HepG2 (cell line): ENCODE measurements around the gene PYGO2. TPM values are rescaled to one million over a fixed set of nuclear protein-coding genes. Genes with fewer than 3 reads are reported as not detected.

Experiments
- AHDC1 ChIP-seq: sonication (generic); formaldehyde crosslinking; IDR thresholded peaks from 2 replicates; pipeline ENCODE4 v1.5.1; 2020; ENCODE audit warnings: mild to moderate bottlenecking, missing genetic modification reagents, borderline replicate concordance
- BCLAF1 ChIP-seq: fragments of 450-650 bp; IDR thresholded peaks from 2 replicates; pipeline ENCODE4 v1.6.1; 2017; ENCODE audit warnings: mild to moderate bottlenecking
- CC2D1A ChIP-seq: sonication (generic); formaldehyde crosslinking; IDR thresholded peaks from 2 replicates; pipeline ENCODE4 v1.8.1; 2023; ENCODE audit warnings: mild to moderate bottlenecking, missing genetic modification reagents
- JUND ChIP-seq: sonication (generic); formaldehyde crosslinking; IDR thresholded peaks from 2 replicates; pipeline ENCODE4 v1.8.0; 2022; ENCODE audit warnings: mild to moderate bottlenecking, missing genetic modification reagents
- MXD1 ChIP-seq: sonication (generic); formaldehyde crosslinking; IDR thresholded peaks from 2 replicates; pipeline ENCODE4 v1.4.0; 2020; ENCODE audit warnings: mild to moderate bottlenecking, missing genetic modification reagents
- NPAS2 ChIP-seq: sonication (generic); formaldehyde crosslinking; IDR thresholded peaks from 2 replicates; pipeline ENCODE4 v1.8.0; 2022; ENCODE audit warnings: mild to moderate bottlenecking, missing genetic modification reagents, borderline replicate concordance
- SIN3A ChIP-seq: IDR thresholded peaks from 2 replicates; pipeline ENCODE4 v1.6.1; 2011; ENCODE audit warnings: low read depth, mild to moderate bottlenecking, control low read depth, low read length, borderline replicate concordance
- TMF1 ChIP-seq: sonication (generic); formaldehyde crosslinking; IDR thresholded peaks from 2 replicates; pipeline ENCODE4 v1.8.1; 2022; ENCODE audit warnings: low read depth, missing genetic modification reagents
- ZNF44 ChIP-seq: sonication (generic); formaldehyde crosslinking; IDR thresholded peaks from 2 replicates; pipeline ENCODE4 v1.5.1; 2020; ENCODE audit warnings: mild to moderate bottlenecking, missing genetic modification reagents
- ZNF652 ChIP-seq: IDR thresholded peaks from 2 replicates; pipeline ENCODE4 v1.6.1; 2016; ENCODE audit warnings: low read depth, borderline replicate concordance
- ZNF674 ChIP-seq: sonication (generic); formaldehyde crosslinking; IDR thresholded peaks from 2 replicates; pipeline ENCODE4 v1.5.0; 2020; ENCODE audit warnings: low read depth, mild to moderate bottlenecking, missing genetic modification reagents
- ZNF747 ChIP-seq: sonication (generic); formaldehyde crosslinking; IDR thresholded peaks from 2 replicates; pipeline ENCODE4 v1.8.1; 2023; ENCODE audit warnings: missing genetic modification reagents, mild to moderate bottlenecking, borderline replicate concordance
- polyA plus RNA-seq, 8 experiments: library from polyadenylated mRNA; depleted of rRNA in 3 of 8; stranded (reverse) in 7 of 8; unstranded in 1 of 8; fragments of >200 nt; fragmentation: Illumina TruSeq in 4 of 8; extraction: Trizol in 4 of 8; gene quantifications; 2 replicates each; pipeline versions ENCODE4 v1.2.1 to v1.2.3, GENCODE V29; 2011 to 2016; ENCODE audit warnings: low read depth in 4 of 8, missing spikeins in 1 of 8, mixed read lengths in 1 of 8; ENCODE audit not compliant: insufficient read depth in 1 of 8
- total RNA-seq, 5 experiments: library from RNA; depleted of rRNA; stranded (reverse); fragments of >200 nt; fragmentation: Illumina TruSeq; extraction: Trizol; gene quantifications; 2 replicates each; pipeline ENCODE4 v1.2.3, GENCODE V29; 2016; ENCODE audit warnings: low read depth in 1 of 5
- TF ChIP-seq, protein P1 (sequence below): sonication (generic); formaldehyde crosslinking; IDR thresholded peaks from 2 replicates; pipeline ENCODE4 v1.4.0; 2020; ENCODE audit warnings: missing genetic modification reagents, borderline replicate concordance

PYGO2 gene
- total and polyA plus RNA-seq, 2 of the 13 experiments (the other 11 are each of a cell fraction or from before 2014, with no cell fraction given): 20.3 to 21.8 TPM

- TF ChIP-seq AHDC1 (peak; percentile 84; the same call in 1 of the 2 replicates), CC2D1A (CRISPR knock-in tag) (peak; percentile 22; the same call in 1 of the 2 replicates), ZNF747 (peak; percentile 99), BCLAF1 (no peak), NPAS2 (no peak), ZNF674 (CRISPR knock-in tag) (peak; percentile 94; the same call in 1 of the 2 replicates), SIN3A (no peak; the same call in 1 of the 2 replicates), TMF1 (CRISPR knock-in tag) (peak; percentile 99), JUND (CRISPR knock-in tag) (peak; percentile 69; the same call in 1 of the 2 replicates), ZNF44 (peak; percentile 87), ZNF652 (no peak), MXD1 (CRISPR knock-in tag) (peak; percentile 99)
- TF ChIP-seq, protein P1, sequence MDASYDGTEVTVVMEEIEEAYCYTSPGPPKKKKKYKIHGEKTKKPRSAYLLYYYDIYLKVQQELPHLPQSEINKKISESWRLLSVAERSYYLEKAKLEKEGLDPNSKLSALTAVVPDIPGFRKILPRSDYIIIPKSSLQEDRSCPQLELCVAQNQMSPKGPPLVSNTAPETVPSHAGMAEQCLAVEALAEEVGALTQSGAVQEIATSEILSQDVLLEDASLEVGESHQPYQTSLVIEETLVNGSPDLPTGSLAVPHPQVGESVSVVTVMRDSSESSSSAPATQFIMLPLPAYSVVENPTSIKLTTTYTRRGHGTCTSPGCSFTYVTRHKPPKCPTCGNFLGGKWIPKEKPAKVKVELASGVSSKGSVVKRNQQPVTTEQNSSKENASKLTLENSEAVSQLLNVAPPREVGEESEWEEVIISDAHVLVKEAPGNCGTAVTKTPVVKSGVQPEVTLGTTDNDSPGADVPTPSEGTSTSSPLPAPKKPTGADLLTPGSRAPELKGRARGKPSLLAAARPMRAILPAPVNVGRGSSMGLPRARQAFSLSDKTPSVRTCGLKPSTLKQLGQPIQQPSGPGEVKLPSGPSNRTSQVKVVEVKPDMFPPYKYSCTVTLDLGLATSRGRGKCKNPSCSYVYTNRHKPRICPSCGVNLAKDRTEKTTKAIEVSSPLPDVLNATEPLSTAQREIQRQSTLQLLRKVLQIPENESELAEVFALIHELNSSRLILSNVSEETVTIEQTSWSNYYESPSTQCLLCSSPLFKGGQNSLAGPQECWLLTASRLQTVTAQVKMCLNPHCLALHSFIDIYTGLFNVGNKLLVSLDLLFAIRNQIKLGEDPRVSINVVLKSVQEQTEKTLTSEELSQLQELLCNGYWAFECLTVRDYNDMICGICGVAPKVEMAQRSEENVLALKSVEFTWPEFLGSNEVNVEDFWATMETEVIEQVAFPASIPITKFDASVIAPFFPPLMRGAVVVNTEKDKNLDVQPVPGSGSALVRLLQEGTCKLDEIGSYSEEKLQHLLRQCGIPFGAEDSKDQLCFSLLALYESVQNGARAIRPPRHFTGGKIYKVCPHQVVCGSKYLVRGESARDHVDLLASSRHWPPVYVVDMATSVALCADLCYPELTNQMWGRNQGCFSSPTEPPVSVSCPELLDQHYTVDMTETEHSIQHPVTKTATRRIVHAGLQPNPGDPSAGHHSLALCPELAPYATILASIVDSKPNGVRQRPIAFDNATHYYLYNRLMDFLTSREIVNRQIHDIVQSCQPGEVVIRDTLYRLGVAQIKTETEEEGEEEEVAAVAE (CRISPR knock-in tag): peak; percentile 85
Observed at GRCh38 chr1:154936555-154937084, 25.0 kb downstream of the PYGO2 start, which contains the start of gene PMVK (continued).
